Fibroblast of gingiva (primary cell): ENCODE measurements around the gene DYNLT1.

Experiments used
- DNase-seq: peaks from one replicate; pipeline ENCODE4 v3.0.0-alpha.2; 2011; ENCODE audit warnings: low read depth

Gene DYNLT1

DNA sequence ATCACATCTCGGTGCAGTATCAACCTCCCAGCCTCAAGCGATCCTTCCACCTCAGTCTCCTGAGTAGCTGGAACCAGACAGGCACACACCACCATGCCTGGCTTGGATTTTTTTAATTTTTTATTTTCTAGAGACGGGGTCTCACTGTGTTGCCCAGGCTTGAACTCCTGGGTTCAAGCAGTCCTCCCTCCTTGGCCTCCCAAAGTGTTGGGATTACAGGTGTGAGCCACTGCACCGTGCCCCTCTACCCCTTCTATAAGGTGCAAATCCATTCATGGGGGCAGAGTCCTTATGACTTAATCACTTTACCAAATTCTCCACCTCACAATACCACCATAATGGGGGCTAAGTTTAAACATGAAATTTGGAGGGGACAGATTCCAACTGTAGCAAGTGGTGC, 47.0 kb downstream of the DYNLT1 start:
- no peak for DNase-seq

DNA sequence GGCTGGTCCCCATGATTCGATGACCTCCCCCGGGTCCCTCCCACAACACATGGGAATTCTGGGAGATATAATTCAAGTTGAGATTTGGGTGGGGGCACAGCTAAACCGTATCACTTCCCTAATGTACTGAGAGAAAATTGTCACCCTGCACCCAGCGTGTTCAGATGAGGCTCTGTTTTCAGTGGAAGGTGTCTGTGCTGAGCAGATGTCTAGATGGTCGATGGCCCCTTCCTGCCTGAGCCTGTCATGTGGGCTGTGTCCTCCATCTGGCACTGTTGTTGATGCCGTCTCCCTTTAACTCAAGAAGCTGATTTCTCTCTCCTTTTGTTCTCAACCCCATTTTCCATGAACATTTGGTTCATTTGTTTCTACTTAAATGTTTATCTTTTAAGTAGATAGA, 47.7 kb downstream of the DYNLT1 start:
- DNase-seq = no peak

DNA sequence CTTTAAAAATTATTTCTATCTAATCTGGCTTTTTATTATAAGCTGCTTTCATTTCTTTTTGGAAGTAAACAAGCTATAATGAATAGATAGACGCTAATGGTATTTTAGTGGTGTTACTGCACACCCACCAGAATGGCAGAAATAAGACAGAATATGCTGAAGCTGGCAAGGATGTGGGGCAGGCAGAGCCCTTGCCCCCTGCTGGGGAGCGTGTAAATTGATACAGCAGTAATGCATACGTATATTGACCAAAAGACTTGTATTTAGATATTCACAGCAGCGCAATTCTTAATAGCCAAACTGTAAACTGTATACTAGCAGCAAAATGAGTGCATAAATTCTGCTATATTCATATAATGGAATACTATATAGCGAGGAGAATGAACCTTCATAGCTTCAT, 49.3 kb downstream of the DYNLT1 start:
- DNase-seq = no peak

DNA sequence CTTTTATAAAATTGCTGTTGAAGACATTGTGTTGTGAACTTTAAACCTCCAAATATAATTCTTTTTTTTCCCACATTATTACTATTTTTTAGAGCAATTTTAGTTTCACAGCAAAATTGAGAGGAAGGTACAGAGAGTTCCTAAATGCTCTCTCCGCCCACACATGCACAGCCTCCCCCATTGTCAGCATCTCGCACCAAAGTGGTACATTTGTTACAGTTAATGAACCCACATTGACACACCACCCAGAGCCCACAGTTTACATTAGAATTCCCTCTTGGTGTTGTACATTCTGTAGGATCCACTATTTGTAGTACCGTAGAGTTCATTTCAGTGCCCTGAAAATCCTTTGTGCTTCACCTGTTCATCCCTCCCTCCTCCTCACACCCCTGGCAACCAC, 50.9 kb downstream of the DYNLT1 start:
- DNase-seq = no peak

DNA sequence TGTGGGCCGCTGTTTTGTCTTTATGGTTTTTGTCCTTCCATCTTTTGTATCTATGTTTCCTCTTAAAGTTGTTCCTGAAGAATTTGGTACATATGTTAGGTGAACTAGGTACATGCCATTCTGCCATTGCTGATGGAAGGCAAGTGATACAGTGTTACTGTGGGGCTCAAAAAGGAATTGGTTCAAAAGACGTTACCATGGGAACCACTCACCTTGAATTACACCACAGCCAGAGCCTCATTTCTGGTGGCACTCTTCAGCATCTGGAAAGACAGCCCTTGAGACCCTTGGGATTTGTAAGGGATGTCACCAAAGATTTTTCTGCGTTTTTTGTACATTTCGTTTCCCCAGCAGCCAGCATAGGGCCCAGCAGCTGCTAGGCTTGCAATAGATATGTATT, 52.7 kb downstream of the DYNLT1 start:
- no peak for DNase-seq

DNA sequence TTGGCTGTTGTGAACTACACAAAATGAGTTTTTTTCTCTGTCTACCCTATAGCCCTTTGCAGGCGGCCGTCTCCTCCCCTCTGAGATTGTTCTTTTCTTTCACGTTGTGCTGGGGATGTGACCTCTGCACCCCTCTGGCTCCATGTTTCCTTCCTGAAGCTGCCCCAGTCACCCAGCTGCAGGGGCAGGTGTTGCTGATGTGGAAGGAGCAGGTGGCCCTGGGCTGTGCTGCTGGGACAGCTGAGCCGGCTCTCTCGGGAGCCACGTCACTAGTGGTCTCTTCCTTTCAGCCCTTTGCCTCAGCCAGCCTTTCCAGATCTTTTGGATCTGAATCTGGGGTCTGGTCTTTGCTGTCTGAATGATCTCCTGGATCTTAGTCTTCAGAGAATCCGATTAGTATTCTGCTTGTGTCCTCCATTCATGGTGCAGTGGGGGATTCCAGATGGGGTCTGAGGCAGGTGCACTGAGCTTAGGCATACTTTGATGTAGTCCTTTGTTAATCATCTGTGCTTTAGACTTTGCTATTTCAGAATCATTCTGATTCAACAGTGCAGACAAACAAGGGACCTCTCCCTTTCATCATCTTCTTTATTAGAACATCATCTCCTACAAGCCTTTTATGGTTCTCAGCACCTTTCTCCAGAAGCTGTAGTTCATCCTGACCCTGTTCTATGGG, 53.3 kb downstream of the DYNLT1 start:
- no peak for DNase-seq

DNA sequence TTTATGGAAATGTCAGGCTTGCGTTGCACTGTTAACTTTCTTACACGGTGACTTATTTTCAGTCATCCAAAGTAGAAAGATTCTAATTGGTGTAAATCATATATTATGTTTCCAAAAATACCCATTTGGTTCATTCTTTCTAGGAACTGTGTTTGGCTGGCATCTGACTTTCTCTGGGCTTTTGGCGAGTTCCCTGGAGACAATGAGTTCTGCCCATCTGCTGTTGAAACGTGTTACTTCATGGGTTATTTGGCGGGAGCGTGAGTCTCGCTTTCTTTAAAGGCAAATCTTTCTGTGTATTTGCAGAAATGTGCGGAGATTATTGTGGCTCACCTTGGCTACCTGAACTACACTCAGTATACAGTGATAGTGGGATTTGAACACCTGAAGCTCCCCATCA, 55.2 kb downstream of the DYNLT1 start:
- DNase-seq = no peak

DNA sequence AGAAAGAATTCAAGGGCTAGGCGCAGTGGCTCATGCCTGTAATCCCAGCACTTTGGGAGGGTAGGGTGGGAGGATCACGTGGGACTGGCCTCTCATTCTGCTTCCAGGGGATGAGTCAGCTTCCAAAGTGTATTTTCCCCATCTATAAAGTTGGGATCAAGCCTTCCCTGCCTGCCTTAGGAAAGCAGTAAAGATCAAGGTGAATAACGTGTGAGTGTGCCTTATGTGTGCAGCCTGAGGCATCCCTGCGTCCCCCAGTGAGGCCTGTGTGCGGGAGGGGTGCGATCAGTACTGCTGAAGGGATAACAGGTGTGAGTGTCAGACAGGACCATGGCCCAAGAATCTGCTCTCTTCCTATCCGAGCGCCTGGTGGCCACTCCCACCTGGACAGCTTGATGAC, 57.9 kb downstream of the DYNLT1 start:
- no peak for DNase-seq
